ENCODE measurements around the gene AP4B1.

DNA sequence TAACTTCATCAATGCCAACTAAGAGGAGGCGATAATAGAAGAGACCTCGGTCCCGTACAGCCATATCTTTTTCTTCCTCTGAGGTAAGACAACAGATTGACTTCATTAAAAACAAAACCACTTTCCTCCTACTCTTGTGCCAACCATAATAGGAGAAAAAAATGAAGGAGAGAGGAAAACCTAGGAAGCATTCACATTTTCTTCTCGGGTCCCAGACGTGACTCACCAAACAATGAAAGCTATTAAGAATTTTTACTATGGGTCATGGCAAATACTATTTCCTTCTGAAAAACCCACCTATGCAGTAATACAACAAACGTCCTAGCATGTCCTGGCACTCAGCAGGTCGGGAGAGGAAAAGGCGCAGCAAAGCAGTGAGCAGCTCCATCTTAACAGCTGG lies 8.6 kb downstream of the AP4B1 start:
- TF ChIP-seq POLR2AphosphoS5 (IDR thresholded peaks at IDR 0.05; ENCODE audit: low read depth, low read length) (no peak), TAF1 (IDR thresholded peaks at IDR 0.05; ENCODE audit: low read depth, low read length) (no peak)
